HG03139 (cell line): Measurements from ENCODE around the gene IRAK1BP1.
A peak's percentile ranks its signal among the peaks of the same experiment; 100 is the strongest.
"Not testable (repeated sequence)": the region's sequence is repeated elsewhere in the genome, so short reads cannot be mapped to it uniquely, and the experiment has no call there.

Source experiments
- ATAC-seq: cut with Tn5 transposase; IDR thresholded peaks from one replicate; pipeline ENCODE4 v1.9.1; 2021; ENCODE audit not compliant: unreplicated experiment

The IRAK1BP1 gene

GRCh38 chr6:78883651-78884050, 16.3 kb downstream of the IRAK1BP1 start:
- no peak for ATAC-seq

GRCh38 chr6:78889901-78890300, 22.6 kb downstream of the IRAK1BP1 start:
- ATAC-seq = not testable (repeated sequence)

- no peak for ATAC-seq
These were observed 28.9 kb downstream of the IRAK1BP1 start for GRCh38 chr6:78896227-78896626.

GRCh38 chr6:78908621-78909020, 41.3 kb downstream of the IRAK1BP1 start:
- ATAC-seq = no peak

GRCh38 chr6:78909391-78909790, 42.0 kb downstream of the IRAK1BP1 start:
- no peak for ATAC-seq

GRCh38 chr6:78910010-78910409, 42.7 kb downstream of the IRAK1BP1 start:
- no peak for ATAC-seq

- peak; percentile 65 for ATAC-seq
These were observed 43.3 kb downstream of the IRAK1BP1 start for GRCh38 chr6:78910591-78911171.

- no peak for ATAC-seq
These were observed 44.0 kb downstream of the IRAK1BP1 start for GRCh38 chr6:78911218-78911940.

GRCh38 chr6:78916411-78916810, 49.1 kb downstream of the IRAK1BP1 start:
- no peak for ATAC-seq

GRCh38 chr6:78917788-78918187, 50.4 kb downstream of the IRAK1BP1 start:
- ATAC-seq = no peak

- ATAC-seq = not testable (repeated sequence)
These were observed 53.8 kb downstream of the IRAK1BP1 start for GRCh38 chr6:78921168-78921567.

GRCh38 chr6:78925317-78925716, 58.0 kb downstream of the IRAK1BP1 start:
- ATAC-seq = no peak

- ATAC-seq = no peak
These were observed 68.2 kb downstream of the IRAK1BP1 start for GRCh38 chr6:78935553-78935952.

GRCh38 chr6:78936515-78936914, 69.2 kb downstream of the IRAK1BP1 start:
- no peak for ATAC-seq

- no peak for ATAC-seq
These were observed 75.1 kb downstream of the IRAK1BP1 start for GRCh38 chr6:78942446-78942845.

GRCh38 chr6:78947529-78947928, 80.2 kb downstream of the IRAK1BP1 start:
- no peak for ATAC-seq

GRCh38 chr6:78947962-78948361, 80.6 kb downstream of the IRAK1BP1 start:
- ATAC-seq = no peak

- ATAC-seq = no peak
These were observed 81.4 kb downstream of the IRAK1BP1 start for GRCh38 chr6:78948785-78949184.

- ATAC-seq = no peak
These were observed 85.0 kb downstream of the IRAK1BP1 start for GRCh38 chr6:78952362-78952761.
